ENCODE results near the gene GFRAL. TPM values are rescaled to one million over a fixed set of nuclear protein-coding genes. Genes with fewer than 3 reads are reported as not detected.

Gene GFRAL
- total RNA-seq, 4 donors from 2014 or later, result not detected

DNA sequence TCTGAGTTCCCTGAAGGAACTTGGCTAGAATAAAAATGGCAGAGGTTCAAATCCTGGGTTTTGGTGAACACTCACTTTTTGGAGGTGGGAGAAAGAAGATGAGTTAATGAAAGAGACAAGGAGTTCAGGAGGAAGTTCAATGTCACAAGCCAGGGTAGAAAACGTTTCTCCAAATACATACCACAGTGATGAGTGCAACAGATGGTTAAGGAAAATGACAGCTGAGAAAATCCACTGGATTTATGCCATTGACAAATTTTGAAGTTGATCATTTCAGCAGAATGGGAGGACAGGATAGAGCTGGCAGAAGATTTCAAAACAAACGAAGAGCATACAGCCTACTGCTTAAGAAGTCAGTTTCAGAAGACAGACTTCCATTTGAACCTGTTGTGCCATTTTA, 122.7 kb downstream of the GFRAL start:
- H3K9me3 ChIP-seq, result no peaks in the 10 kb centered on the region
- no peak for TF ChIP-seq POLR2A (IDR thresholded peaks at IDR 0.05)
- no peak for TF ChIP-seq CTCF (IDR thresholded peaks at IDR 0.05)

More for the DNA sequence above, 122.7 kb downstream of the GFRAL start:
- Histone ChIP-seq H3K36me3 (no peaks in the 10 kb centered on the region), H3K27ac (no peak overlapping the region), H3K4me1 (no peaks in the 10 kb centered on the region), H3K4me3 (no peak overlapping the region), H3K27me3 (no peaks in the 10 kb centered on the region)
- intact Hi-C loops (cut with DNase I; ENCODE audit: low total_unique reads), result no loop called here
- DNase-seq, result no peak

Other genes starting within 250 kb of the GFRAL start
- under 1 TPM in 1 of 4 donors, not detected in 3; 0.21 TPM for gene HCRTR2, start 153.0 kb upstream of the GFRAL start, total RNA-seq